Caco-2 (cell line): ENCODE measurements around the gene GAS6. TPM values are rescaled to one million over a fixed set of nuclear protein-coding genes. Genes with fewer than 3 reads are reported as not detected.

Source experiments
- BruUV-seq: library from RNA; stranded (reverse); fragments of 400-500 nt; replicated peaks from 2 replicates; lab custom pipeline; 2021; lab: Mats Ljungman, UMichigan
- CTCF ChIA-PET: fragments of 300-600 bp; sonication (Branson Sonifier 250); formaldehyde crosslinking; loops from one replicate; lab custom pipeline; 2022; ENCODE audit warnings: antibody characterized with exemption; lab: Charles Lee
- POLR2A ChIA-PET: fragments of 300-600 bp; sonication (Branson Sonifier 250); formaldehyde crosslinking; loops from one replicate; lab custom pipeline; 2022; ENCODE audit warnings: antibody characterized with exemption; lab: Charles Lee
- DNase-seq, 2 experiments: peaks; one replicate each; pipeline versions ENCODE4 v3.0.0 to v3.0.0-alpha.2; 2020 to 2022
- H3K27me3 ChIP-seq: replicated peaks from 2 replicates; pipeline ENCODE4 v1.6.0; 2011; ENCODE audit warnings: low read length; ENCODE audit not compliant: control insufficient read depth, insufficient read depth
- H3K36me3 ChIP-seq: 2 replicates; pipeline ENCODE4 v1.5.1; 2011; ENCODE audit warnings: low read length; ENCODE audit not compliant: control insufficient read depth, insufficient read depth
- H3K4me1 ChIP-seq: fragments of 250-450 bp; sonication (Bioruptor Pico); 2 replicates; pipeline ENCODE4 v1.5.1; 2020; ENCODE audit warnings: mild to moderate bottlenecking
- H3K4me3 ChIP-seq: 2 replicates; pipeline ENCODE4 v1.5.1; 2011; ENCODE audit warnings: low read depth, mild to moderate bottlenecking, control low read depth, low read length
- H3K9me3 ChIP-seq: fragments of 250-450 bp; sonication (Bioruptor Pico); 2 replicates; pipeline ENCODE4 v1.5.1; 2020; ENCODE audit warnings: mild to moderate bottlenecking, moderate library complexity
- H3K27ac Mint-ChIP-seq: one replicate; pipeline ENCODE4 v1.8.0; 2022; ENCODE audit warnings: mixed read lengths; ENCODE audit not compliant: unreplicated experiment
- H3K27me3 Mint-ChIP-seq: one replicate; pipeline ENCODE4 v1.8.0; 2022; ENCODE audit warnings: mixed read lengths; ENCODE audit not compliant: insufficient read depth, unreplicated experiment
- H3K36me3 Mint-ChIP-seq: one replicate; pipeline ENCODE4 v1.8.0; 2022; ENCODE audit warnings: mild to moderate bottlenecking, mixed read lengths; ENCODE audit not compliant: insufficient read depth, unreplicated experiment
- H3K4me1 Mint-ChIP-seq: one replicate; pipeline ENCODE4 v1.8.0; 2022; ENCODE audit warnings: low read depth, mixed read lengths; ENCODE audit not compliant: unreplicated experiment
- H3K4me3 Mint-ChIP-seq: one replicate; pipeline ENCODE4 v1.8.0; 2022; ENCODE audit warnings: mild to moderate bottlenecking, moderate library complexity, mixed read lengths; ENCODE audit not compliant: unreplicated experiment
- H3K9me3 Mint-ChIP-seq: one replicate; pipeline ENCODE4 v1.8.0; 2022; ENCODE audit warnings: mixed read lengths; ENCODE audit not compliant: unreplicated experiment
- CTCF ChIP-seq, 2 experiments: fragments of 200-600 bp in 1 of 2; IDR thresholded peaks; 1 replicate in 1 of 2; 2 replicates in 1 of 2; pipeline versions ENCODE4 v1.5.1 to v1.8.0; 2011 to 2022; ENCODE audit warnings: antibody characterized with exemption in 1 of 2, control low read depth in 1 of 2, inconsistent platforms in 1 of 2, low read depth in 1 of 2, low read length in 1 of 2, mild to moderate bottlenecking in 1 of 2, moderate library complexity in 1 of 2; ENCODE audit not compliant: insufficient read depth in 1 of 2, severe bottlenecking in 1 of 2, unreplicated experiment in 1 of 2
- intact Hi-C: fragments of 100-400 bp; cut with micrococcal nuclease; formaldehyde crosslinking; loops from one replicate; pipeline ENCODE4 v1.10.0; 2022; ENCODE audit not compliant: unreplicated experiment
- total RNA-seq: library from RNA; stranded (reverse); gene quantifications from 2 replicates; pipeline ENCODE4 v1.2.3, GENCODE V29; 2022

Gene GAS6
- total RNA-seq, 1 experiment from 2014 or later = 34.8 TPM

DNA sequence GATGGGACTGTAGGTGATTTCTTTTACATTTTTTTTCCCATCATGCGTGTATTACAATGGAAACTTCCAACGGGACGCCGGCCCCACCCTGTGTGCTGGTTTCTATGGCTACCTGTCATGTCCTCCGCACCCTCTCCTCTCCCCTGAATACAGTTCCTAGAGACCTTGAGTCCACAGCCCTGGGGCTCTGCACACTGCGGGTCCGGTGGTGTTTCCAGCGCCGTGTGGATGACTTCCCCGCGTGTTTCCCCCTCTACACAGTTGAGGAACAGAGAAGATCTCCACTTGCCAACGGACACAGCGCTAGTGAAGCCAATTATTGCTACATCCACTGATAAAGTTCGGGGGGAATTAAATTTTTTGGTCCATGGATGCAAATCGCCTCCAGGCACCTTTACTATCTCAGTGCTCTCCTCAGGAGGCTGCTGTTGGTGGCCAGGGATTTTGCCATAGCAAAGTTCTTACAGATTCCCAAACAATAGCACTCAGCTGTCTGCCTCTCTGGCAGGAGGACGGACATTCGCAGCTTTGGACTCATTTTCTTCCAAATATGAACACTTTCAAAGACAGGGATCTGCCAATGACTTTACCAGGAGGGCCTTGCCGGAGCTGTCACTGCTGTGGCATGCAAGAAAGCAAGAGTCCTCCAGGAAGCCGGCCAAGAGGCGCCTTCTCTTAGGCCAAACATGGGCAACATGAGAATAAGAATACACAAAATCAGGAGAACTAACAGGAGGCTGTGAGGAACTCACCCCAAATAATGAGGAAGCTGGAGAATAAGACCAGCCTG lies 39.3 kb upstream of the GAS6 start:
- ChIA-PET POLR2A (no interaction called here), CTCF (no interaction called here)
- Histone ChIP-seq H3K4me1 (no peaks in the 10 kb centered on the region), H3K27me3 (no peaks in the 10 kb centered on the region), H3K9me3 (no peaks in the 10 kb centered on the region), H3K4me3 (no peak overlapping the region), H3K36me3 (no peaks in the 10 kb centered on the region)
- H3K9me3 Mint-ChIP-seq = no peaks in the 10 kb centered on the region
- H3K27ac Mint-ChIP-seq = no peak overlapping the region
- BruUV-seq = no TSS peak
- intact Hi-C loops = no loop called here
- H3K4me1 Mint-ChIP-seq = no peaks in the 10 kb centered on the region
- no peak for DNase-seq
- H3K4me3 Mint-ChIP-seq = no peak overlapping the region
- no peaks in the 10 kb centered on the region for H3K27me3 Mint-ChIP-seq
- no peaks in the 10 kb centered on the region for H3K36me3 Mint-ChIP-seq
- no peak for TF ChIP-seq CTCF (IDR thresholded peaks at IDR 0.05; ENCODE audit: insufficient read depth in 1 of 2, low read depth in 1 of 2, low read length in 1 of 2, severe bottlenecking in 1 of 2, unreplicated experiment in 1 of 2)

GRCh38 chr13:113902481-113902880 lies 38.6 kb upstream of the GAS6 start:
- Mint-ChIP-seq H3K36me3 (no peaks in the 10 kb centered on the region), H3K27ac (no peak overlapping the region), H3K4me1 (no peaks in the 10 kb centered on the region), H3K4me3 (no peak overlapping the region), H3K9me3 (no peaks in the 10 kb centered on the region), H3K27me3 (no peaks in the 10 kb centered on the region)
- H3K36me3 ChIP-seq = no peaks in the 10 kb centered on the region
- H3K4me3 ChIP-seq = no peak overlapping the region
- no TSS peak for BruUV-seq
- ChIA-PET POLR2A (no interaction called here), CTCF (no interaction called here)
- intact Hi-C loops = no loop called here
- DNase-seq = no peak
- no peaks in the 10 kb centered on the region for H3K9me3 ChIP-seq
- no peaks in the 10 kb centered on the region for H3K27me3 ChIP-seq
- no peaks in the 10 kb centered on the region for H3K4me1 ChIP-seq
- TF ChIP-seq CTCF (IDR thresholded peaks at IDR 0.05; ENCODE audit: insufficient read depth in 1 of 2, low read depth in 1 of 2, low read length in 1 of 2, severe bottlenecking in 1 of 2, unreplicated experiment in 1 of 2) = no peak

- Mint-ChIP-seq H3K27ac (no peak overlapping the region), H3K4me1 (no peaks in the 10 kb centered on the region), H3K9me3 (no peaks in the 10 kb centered on the region), H3K4me3 (no peak overlapping the region), H3K27me3 (no peaks in the 10 kb centered on the region), H3K36me3 (no peaks in the 10 kb centered on the region)
- Histone ChIP-seq H3K36me3 (no peaks in the 10 kb centered on the region), H3K4me1 (no peaks in the 10 kb centered on the region), H3K27me3 (no peaks in the 10 kb centered on the region), H3K9me3 (no peaks in the 10 kb centered on the region), H3K4me3 (no peak overlapping the region)
- POLR2A ChIA-PET = no interaction called here
- no peak for DNase-seq
- CTCF ChIA-PET = no interaction called here
- BruUV-seq = no TSS peak
- intact Hi-C loops = no loop called here
- TF ChIP-seq CTCF (IDR thresholded peaks at IDR 0.05; ENCODE audit: insufficient read depth in 1 of 2, low read depth in 1 of 2, low read length in 1 of 2, severe bottlenecking in 1 of 2, unreplicated experiment in 1 of 2) = no peak
These were observed 37.8 kb upstream of the GAS6 start for GRCh38 chr13:113901642-113902041.
